GM23338 (cell line): ENCODE results near the gene KLC3. TPM values are rescaled to one million over a fixed set of nuclear protein-coding genes. Genes with fewer than 3 reads are reported as not detected.

Source experiments
- ATAC-seq: fragments of 200-7000 bp; cut with Tn5 transposase; 3 replicates; pipeline ENCODE4 v1.9.1; 2020
- DNase-seq: peaks from one replicate; pipeline ENCODE4 v3.0.0-alpha.2; 2015; ENCODE audit warnings: low spot score
- H2AFZ ChIP-seq: fragments of 200-600 bp; sonication (generic); 2 replicates; pipeline ENCODE4 v1.8.0; 2016; ENCODE audit warnings: antibody characterized with exemption, mild to moderate bottlenecking, moderate library complexity
- H3F3A ChIP-seq: fragments of 200-600 bp; sonication (generic); replicated peaks from 2 replicates; pipeline ENCODE4 v1.8.0; 2017; ENCODE audit warnings: antibody characterized with exemption, mixed run types, low read depth
- H3K27ac ChIP-seq: fragments of 200-600 bp; sonication (generic); 2 replicates; pipeline ENCODE4 v1.6.1; 2016; ENCODE audit warnings: low read depth
- H3K27me3 ChIP-seq: fragments of 200-600 bp; sonication (generic); 2 replicates; pipeline ENCODE4 v1.8.0; 2016; ENCODE audit warnings: mild to moderate bottlenecking, mixed run types, moderate library complexity; ENCODE audit not compliant: insufficient read depth
- H3K36me3 ChIP-seq: fragments of 200-600 bp; sonication (generic); 2 replicates; pipeline ENCODE4 v1.8.0; 2016; ENCODE audit warnings: mild to moderate bottlenecking; ENCODE audit not compliant: insufficient read depth
- H3K4me1 ChIP-seq: fragments of 200-600 bp; sonication (generic); 2 replicates; pipeline ENCODE4 v1.8.0; 2016; ENCODE audit warnings: mild to moderate bottlenecking, moderate library complexity; ENCODE audit not compliant: insufficient read depth
- H3K4me2 ChIP-seq: fragments of 200-600 bp; sonication (generic); 2 replicates; pipeline ENCODE4 v1.7.1; 2017; ENCODE audit warnings: mixed run types
- H3K4me3 ChIP-seq: fragments of 200-600 bp; sonication (generic); 2 replicates; pipeline ENCODE4 v1.6.1; 2016; ENCODE audit warnings: mixed run types
- H3K79me2 ChIP-seq: fragments of 200-600 bp; sonication (generic); replicated peaks from 2 replicates; pipeline ENCODE4 v1.8.0; 2017; ENCODE audit warnings: mild to moderate bottlenecking; ENCODE audit not compliant: insufficient read depth
- H3K9me2 ChIP-seq: fragments of 200-600 bp; sonication (generic); 2 replicates; pipeline ENCODE4 v1.8.0; 2017; ENCODE audit not compliant: insufficient read depth
- H4K20me1 ChIP-seq: fragments of 200-600 bp; sonication (generic); replicated peaks from 2 replicates; pipeline ENCODE4 v1.8.0; 2017; ENCODE audit warnings: mild to moderate bottlenecking; ENCODE audit not compliant: insufficient read depth
- H3K27ac Mint-ChIP-seq: 2 replicates; pipeline ENCODE4 v1.8.0; 2020; ENCODE audit warnings: inconsistent platforms, mild to moderate bottlenecking, moderate library complexity, mixed read lengths
- H3K27me3 Mint-ChIP-seq: 3 replicates; pipeline ENCODE4 v1.8.0; 2022; ENCODE audit warnings: low read depth, mild to moderate bottlenecking, moderate library complexity, mixed read lengths, inconsistent platforms; ENCODE audit not compliant: insufficient read depth, poor library complexity
- H3K36me3 Mint-ChIP-seq: 3 replicates; pipeline ENCODE4 v1.8.0; 2021; ENCODE audit warnings: low read depth, mild to moderate bottlenecking, inconsistent platforms, moderate library complexity, mixed read lengths
- H3K4me1 Mint-ChIP-seq: 3 replicates; pipeline ENCODE4 v1.8.0; 2020; ENCODE audit warnings: mild to moderate bottlenecking, inconsistent platforms, mixed read lengths
- H3K4me3 Mint-ChIP-seq: 3 replicates; pipeline ENCODE4 v1.8.0; 2021; ENCODE audit warnings: moderate library complexity, mild to moderate bottlenecking, inconsistent platforms, mixed read lengths
- H3K9me3 Mint-ChIP-seq: 3 replicates; pipeline ENCODE4 v1.8.0; 2020; ENCODE audit warnings: moderate library complexity, mild to moderate bottlenecking, inconsistent platforms, mixed read lengths
- CREB1 ChIP-seq: fragments of 250-450 bp; sonication (Bioruptor Pico); IDR thresholded peaks from 2 replicates; pipeline ENCODE4 v1.5.0; 2020; ENCODE audit warnings: low read depth, mild to moderate bottlenecking, moderate library complexity
- CTCF ChIP-seq, 2 experiments: fragments of 200-600 bp in 1 of 2; sonication (generic) in 1 of 2; conservative IDR thresholded peaks; 2 replicates each; pipeline versions ENCODE4 v1.5.1 to v1.6.1; 2016 to 2017; ENCODE audit warnings: antibody characterized with exemption in 2 of 2, low read depth in 2 of 2, mild to moderate bottlenecking in 2 of 2, moderate library complexity in 1 of 2
- ETS1 ChIP-seq: IDR thresholded peaks from 2 replicates; pipeline ENCODE4 v1.6.1; 2016; ENCODE audit warnings: antibody characterized with exemption
- EZH2 ChIP-seq: fragments of 200-600 bp; sonication (generic); IDR thresholded peaks from one replicate; pipeline ENCODE4 v1.8.0; 2017; ENCODE audit warnings: antibody characterized with exemption, mild to moderate bottlenecking, low read depth; ENCODE audit not compliant: unreplicated experiment
- EZH2phosphoT487 ChIP-seq: fragments of 200-600 bp; sonication (generic); IDR thresholded peaks from one replicate; pipeline ENCODE4 v1.8.1; 2018; ENCODE audit warnings: antibody characterized with exemption; ENCODE audit not compliant: unreplicated experiment
- JUNB ChIP-seq: IDR thresholded peaks from one replicate; pipeline ENCODE4 v1.6.1; 2016; ENCODE audit warnings: antibody characterized with exemption; ENCODE audit not compliant: unreplicated experiment
- NANOG ChIP-seq: IDR thresholded peaks from 2 replicates; pipeline ENCODE4 v1.6.1; 2016; ENCODE audit warnings: antibody characterized with exemption, borderline replicate concordance
- POLR2AphosphoS5 ChIP-seq: IDR thresholded peaks from 2 replicates; pipeline ENCODE4 v1.6.1; 2016; ENCODE audit warnings: antibody characterized with exemption, low read depth
- STAT1 ChIP-seq: IDR thresholded peaks from one replicate; pipeline ENCODE4 v1.6.1; 2016; ENCODE audit warnings: antibody characterized with exemption; ENCODE audit not compliant: unreplicated experiment
- ZNF114 ChIP-seq: fragments of 250-450 bp; sonication (Bioruptor Pico); IDR thresholded peaks from 2 replicates; pipeline ENCODE4 v1.5.0; 2020; ENCODE audit warnings: mild to moderate bottlenecking, moderate library complexity
- ZNF331 ChIP-seq: fragments of 250-450 bp; sonication (Bioruptor Pico); IDR thresholded peaks from 2 replicates; pipeline ENCODE4 v1.5.0; 2020; ENCODE audit warnings: low read depth, mild to moderate bottlenecking, moderate library complexity
- polyA plus RNA-seq: library from polyadenylated mRNA; unstranded; fragments of >200 nt; fragmentation: Nextera tagmentation; extraction: Ambion mirVana; gene quantifications from 2 replicates; pipeline ENCODE4 v1.2.1, GENCODE V29; 2016
- total RNA-seq: library from RNA; depleted of rRNA; stranded (reverse); fragments of >200 nt; shearing (Covaris generic); gene quantifications from 2 replicates; pipeline ENCODE4 v1.2.3, GENCODE V29; 2014
- TF ChIP-seq, protein P1 (sequence below): fragments of 250-450 bp; sonication (Bioruptor Pico); IDR thresholded peaks from 2 replicates; pipeline ENCODE4 v1.5.0; 2020; ENCODE audit warnings: mild to moderate bottlenecking, moderate library complexity
- TF ChIP-seq, protein P2 (sequence below): IDR thresholded peaks from one replicate; pipeline ENCODE4 v1.6.1; 2018; ENCODE audit warnings: antibody characterized with exemption; ENCODE audit not compliant: unreplicated experiment

KLC3 gene
- total and polyA plus RNA-seq, 2 experiments from 2014 or later = 3.1 to 6.4 TPM

GRCh38 chr19:45345506-45345860, 4.9 kb downstream of the KLC3 start:
- no peak for DNase-seq
- no peak for TF ChIP-seq CREB1 (CRISPR knock-in tag)
- no peak for TF ChIP-seq ETS1
- no peak for TF ChIP-seq EZH2phosphoT487
- no peak for TF ChIP-seq EZH2
- TF ChIP-seq, protein P1, sequence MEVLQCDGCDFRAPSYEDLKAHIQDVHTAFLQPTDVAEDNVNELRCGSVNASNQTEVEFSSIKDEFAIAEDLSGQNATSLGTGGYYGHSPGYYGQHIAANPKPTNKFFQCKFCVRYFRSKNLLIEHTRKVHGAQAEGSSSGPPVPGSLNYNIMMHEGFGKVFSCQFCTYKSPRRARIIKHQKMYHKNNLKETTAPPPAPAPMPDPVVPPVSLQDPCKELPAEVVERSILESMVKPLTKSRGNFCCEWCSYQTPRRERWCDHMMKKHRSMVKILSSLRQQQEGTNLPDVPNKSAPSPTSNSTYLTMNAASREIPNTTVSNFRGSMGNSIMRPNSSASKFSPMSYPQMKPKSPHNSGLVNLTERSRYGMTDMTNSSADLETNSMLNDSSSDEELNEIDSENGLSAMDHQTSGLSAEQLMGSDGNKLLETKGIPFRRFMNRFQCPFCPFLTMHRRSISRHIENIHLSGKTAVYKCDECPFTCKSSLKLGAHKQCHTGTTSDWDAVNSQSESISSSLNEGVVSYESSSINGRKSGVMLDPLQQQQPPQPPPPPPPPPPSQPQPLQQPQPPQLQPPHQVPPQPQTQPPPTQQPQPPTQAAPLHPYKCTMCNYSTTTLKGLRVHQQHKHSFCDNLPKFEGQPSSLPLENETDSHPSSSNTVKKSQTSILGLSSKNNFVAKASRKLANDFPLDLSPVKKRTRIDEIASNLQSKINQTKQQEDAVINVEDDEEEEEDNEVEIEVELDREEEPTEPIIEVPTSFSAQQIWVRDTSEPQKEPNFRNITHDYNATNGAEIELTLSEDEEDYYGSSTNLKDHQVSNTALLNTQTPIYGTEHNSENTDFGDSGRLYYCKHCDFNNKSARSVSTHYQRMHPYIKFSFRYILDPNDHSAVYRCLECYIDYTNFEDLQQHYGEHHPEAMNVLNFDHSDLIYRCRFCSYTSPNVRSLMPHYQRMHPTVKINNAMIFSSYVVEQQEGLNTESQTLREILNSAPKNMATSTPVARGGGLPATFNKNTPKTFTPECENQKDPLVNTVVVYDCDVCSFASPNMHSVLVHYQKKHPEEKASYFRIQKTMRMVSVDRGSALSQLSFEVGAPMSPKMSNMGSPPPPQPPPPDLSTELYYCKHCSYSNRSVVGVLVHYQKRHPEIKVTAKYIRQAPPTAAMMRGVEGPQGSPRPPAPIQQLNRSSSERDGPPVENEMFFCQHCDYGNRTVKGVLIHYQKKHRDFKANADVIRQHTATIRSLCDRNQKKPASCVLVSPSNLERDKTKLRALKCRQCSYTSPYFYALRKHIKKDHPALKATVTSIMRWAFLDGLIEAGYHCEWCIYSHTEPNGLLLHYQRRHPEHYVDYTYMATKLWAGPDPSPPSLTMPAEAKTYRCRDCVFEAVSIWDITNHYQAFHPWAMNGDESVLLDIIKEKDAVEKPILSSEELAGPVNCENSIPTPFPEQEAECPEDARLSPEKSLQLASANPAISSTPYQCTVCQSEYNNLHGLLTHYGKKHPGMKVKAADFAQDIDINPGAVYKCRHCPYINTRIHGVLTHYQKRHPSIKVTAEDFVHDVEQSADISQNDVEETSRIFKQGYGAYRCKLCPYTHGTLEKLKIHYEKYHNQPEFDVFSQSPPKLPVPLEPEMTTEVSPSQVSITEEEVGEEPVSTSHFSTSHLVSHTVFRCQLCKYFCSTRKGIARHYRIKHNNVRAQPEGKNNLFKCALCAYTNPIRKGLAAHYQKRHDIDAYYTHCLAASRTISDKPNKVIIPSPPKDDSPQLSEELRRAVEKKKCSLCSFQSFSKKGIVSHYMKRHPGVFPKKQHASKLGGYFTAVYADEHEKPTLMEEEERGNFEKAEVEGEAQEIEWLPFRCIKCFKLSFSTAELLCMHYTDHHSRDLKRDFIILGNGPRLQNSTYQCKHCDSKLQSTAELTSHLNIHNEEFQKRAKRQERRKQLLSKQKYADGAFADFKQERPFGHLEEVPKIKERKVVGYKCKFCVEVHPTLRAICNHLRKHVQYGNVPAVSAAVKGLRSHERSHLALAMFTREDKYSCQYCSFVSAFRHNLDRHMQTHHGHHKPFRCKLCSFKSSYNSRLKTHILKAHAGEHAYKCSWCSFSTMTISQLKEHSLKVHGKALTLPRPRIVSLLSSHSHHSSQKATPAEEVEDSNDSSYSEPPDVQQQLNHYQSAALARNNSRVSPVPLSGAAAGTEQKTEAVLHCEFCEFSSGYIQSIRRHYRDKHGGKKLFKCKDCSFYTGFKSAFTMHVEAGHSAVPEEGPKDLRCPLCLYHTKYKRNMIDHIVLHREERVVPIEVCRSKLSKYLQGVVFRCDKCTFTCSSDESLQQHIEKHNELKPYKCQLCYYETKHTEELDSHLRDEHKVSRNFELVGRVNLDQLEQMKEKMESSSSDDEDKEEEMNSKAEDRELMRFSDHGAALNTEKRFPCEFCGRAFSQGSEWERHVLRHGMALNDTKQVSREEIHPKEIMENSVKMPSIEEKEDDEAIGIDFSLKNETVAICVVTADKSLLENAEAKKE (CRISPR knock-in tag) = no peak
- TF ChIP-seq, protein P2, sequence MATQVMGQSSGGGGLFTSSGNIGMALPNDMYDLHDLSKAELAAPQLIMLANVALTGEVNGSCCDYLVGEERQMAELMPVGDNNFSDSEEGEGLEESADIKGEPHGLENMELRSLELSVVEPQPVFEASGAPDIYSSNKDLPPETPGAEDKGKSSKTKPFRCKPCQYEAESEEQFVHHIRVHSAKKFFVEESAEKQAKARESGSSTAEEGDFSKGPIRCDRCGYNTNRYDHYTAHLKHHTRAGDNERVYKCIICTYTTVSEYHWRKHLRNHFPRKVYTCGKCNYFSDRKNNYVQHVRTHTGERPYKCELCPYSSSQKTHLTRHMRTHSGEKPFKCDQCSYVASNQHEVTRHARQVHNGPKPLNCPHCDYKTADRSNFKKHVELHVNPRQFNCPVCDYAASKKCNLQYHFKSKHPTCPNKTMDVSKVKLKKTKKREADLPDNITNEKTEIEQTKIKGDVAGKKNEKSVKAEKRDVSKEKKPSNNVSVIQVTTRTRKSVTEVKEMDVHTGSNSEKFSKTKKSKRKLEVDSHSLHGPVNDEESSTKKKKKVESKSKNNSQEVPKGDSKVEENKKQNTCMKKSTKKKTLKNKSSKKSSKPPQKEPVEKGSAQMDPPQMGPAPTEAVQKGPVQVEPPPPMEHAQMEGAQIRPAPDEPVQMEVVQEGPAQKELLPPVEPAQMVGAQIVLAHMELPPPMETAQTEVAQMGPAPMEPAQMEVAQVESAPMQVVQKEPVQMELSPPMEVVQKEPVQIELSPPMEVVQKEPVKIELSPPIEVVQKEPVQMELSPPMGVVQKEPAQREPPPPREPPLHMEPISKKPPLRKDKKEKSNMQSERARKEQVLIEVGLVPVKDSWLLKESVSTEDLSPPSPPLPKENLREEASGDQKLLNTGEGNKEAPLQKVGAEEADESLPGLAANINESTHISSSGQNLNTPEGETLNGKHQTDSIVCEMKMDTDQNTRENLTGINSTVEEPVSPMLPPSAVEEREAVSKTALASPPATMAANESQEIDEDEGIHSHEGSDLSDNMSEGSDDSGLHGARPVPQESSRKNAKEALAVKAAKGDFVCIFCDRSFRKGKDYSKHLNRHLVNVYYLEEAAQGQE = no peak
- no peak for TF ChIP-seq JUNB
- no peak for TF ChIP-seq ZNF114
- no peak for TF ChIP-seq ZNF331 (CRISPR knock-in tag)
- TF ChIP-seq CTCF (conservative IDR thresholded peaks at IDR 0.05; ENCODE audit: low read depth in 2 of 2) = no peak
- TF ChIP-seq POLR2AphosphoS5 = no peak
- TF ChIP-seq NANOG = no peak
- no peak for TF ChIP-seq STAT1

More at GRCh38 chr19:45345506-45345860, 4.9 kb downstream of the KLC3 start:
- H3K9me3 Mint-ChIP-seq = no peaks in the 10 kb centered on the region
- H3K4me1 Mint-ChIP-seq = no peaks in the 10 kb centered on the region; the same call in 2 of the 3 replicates
- H2AFZ ChIP-seq = no peak overlapping the region
- no peaks in the 10 kb centered on the region for H3K79me2 ChIP-seq
- no peak for ATAC-seq
- H3K4me1 ChIP-seq = no peaks in the 10 kb centered on the region
- no peak overlapping the region for H3K4me2 ChIP-seq
- H3K9me2 ChIP-seq = no peaks in the 10 kb centered on the region
- no peak overlapping the region for H3K27ac ChIP-seq
- H3K27me3 Mint-ChIP-seq = peaks cover 12% of the 10 kb centered on the region
- 0 out of 2 replicates have a peak, but pooled peaks cover 2% of the 10 kb centered on the region for H3F3A ChIP-seq
- no peak overlapping the region for H3K4me3 Mint-ChIP-seq
- H3K27me3 ChIP-seq = peaks cover 19% of the 10 kb centered on the region
- no peak overlapping the region for H3K4me3 ChIP-seq
- no peaks in the 10 kb centered on the region for H3K36me3 ChIP-seq
- no peak overlapping the region for H3K27ac Mint-ChIP-seq
- H3K36me3 Mint-ChIP-seq = peaks cover 10% of the 10 kb centered on the region
- no peaks in the 10 kb centered on the region for H4K20me1 ChIP-seq
